ENCODE data around the gene AXIN1. TPM values are rescaled to one million over a fixed set of nuclear protein-coding genes. Genes with fewer than 3 reads are reported as not detected.

The AXIN1 gene
- total RNA-seq, 1 experiment from 2014 or later, result 53.3 TPM

DNA sequence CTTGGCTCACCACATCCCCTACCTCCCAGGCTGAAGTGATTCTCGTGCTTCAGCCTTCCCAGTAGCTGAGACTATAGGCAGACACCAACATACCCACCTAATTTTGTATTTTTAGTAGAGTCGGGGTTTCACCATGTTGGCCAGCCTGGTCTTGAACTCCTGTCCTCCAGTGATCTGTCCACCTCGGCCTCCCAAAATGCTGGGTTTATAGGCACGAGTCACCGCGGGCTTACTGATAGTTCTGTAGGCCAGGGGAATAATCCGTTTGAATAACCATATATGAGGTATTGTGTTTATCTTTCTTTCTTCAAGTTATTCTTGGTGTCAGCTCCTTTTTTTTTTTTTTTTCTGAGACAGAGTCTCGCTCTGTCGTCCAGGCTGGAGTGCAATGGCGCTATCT is 110.2 kb downstream of the AXIN1 start:
- DNase-seq (ENCODE audit: low read depth, low spot score) (no peak), ATAC-seq (peak; percentile 39; the same call in 1 of the 2 replicates)
- TF ChIP-seq TCF7L2 (IDR thresholded peaks at IDR 0.05; ENCODE audit: low read depth, low read length) (no peak), POLR2AphosphoS5 (IDR thresholded peaks at IDR 0.05; ENCODE audit: low read depth, low read length) (no peak), SIN3A (IDR thresholded peaks at IDR 0.05; ENCODE audit: borderline replicate concordance, insufficient read depth, low read depth, low read length) (no peak)
- TF ChIP-seq, protein P1, sequence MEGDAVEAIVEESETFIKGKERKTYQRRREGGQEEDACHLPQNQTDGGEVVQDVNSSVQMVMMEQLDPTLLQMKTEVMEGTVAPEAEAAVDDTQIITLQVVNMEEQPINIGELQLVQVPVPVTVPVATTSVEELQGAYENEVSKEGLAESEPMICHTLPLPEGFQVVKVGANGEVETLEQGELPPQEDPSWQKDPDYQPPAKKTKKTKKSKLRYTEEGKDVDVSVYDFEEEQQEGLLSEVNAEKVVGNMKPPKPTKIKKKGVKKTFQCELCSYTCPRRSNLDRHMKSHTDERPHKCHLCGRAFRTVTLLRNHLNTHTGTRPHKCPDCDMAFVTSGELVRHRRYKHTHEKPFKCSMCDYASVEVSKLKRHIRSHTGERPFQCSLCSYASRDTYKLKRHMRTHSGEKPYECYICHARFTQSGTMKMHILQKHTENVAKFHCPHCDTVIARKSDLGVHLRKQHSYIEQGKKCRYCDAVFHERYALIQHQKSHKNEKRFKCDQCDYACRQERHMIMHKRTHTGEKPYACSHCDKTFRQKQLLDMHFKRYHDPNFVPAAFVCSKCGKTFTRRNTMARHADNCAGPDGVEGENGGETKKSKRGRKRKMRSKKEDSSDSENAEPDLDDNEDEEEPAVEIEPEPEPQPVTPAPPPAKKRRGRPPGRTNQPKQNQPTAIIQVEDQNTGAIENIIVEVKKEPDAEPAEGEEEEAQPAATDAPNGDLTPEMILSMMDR (IDR thresholded peaks at IDR 0.05), result no peak
- TF ChIP-seq, protein P2, sequence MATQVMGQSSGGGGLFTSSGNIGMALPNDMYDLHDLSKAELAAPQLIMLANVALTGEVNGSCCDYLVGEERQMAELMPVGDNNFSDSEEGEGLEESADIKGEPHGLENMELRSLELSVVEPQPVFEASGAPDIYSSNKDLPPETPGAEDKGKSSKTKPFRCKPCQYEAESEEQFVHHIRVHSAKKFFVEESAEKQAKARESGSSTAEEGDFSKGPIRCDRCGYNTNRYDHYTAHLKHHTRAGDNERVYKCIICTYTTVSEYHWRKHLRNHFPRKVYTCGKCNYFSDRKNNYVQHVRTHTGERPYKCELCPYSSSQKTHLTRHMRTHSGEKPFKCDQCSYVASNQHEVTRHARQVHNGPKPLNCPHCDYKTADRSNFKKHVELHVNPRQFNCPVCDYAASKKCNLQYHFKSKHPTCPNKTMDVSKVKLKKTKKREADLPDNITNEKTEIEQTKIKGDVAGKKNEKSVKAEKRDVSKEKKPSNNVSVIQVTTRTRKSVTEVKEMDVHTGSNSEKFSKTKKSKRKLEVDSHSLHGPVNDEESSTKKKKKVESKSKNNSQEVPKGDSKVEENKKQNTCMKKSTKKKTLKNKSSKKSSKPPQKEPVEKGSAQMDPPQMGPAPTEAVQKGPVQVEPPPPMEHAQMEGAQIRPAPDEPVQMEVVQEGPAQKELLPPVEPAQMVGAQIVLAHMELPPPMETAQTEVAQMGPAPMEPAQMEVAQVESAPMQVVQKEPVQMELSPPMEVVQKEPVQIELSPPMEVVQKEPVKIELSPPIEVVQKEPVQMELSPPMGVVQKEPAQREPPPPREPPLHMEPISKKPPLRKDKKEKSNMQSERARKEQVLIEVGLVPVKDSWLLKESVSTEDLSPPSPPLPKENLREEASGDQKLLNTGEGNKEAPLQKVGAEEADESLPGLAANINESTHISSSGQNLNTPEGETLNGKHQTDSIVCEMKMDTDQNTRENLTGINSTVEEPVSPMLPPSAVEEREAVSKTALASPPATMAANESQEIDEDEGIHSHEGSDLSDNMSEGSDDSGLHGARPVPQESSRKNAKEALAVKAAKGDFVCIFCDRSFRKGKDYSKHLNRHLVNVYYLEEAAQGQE (IDR thresholded peaks at IDR 0.05; ENCODE audit: insufficient read depth in 1 of 2, low read depth in 2 of 2, low read length in 1 of 2), result no peak
- no peak overlapping the region for H3K4me3 ChIP-seq (ENCODE audit: low read depth in 2 of 2, low read length in 2 of 2)
- no peaks in the 10 kb centered on the region for H3K27me3 ChIP-seq (ENCODE audit: control insufficient read depth, insufficient read depth, low read length)
- no peak overlapping the region for H3K27ac ChIP-seq (ENCODE audit: low read length)
- no peaks in the 10 kb centered on the region for H3K36me3 ChIP-seq (ENCODE audit: control insufficient read depth, insufficient read depth, low read length)
- H3K4me1 ChIP-seq (ENCODE audit: control insufficient read depth, insufficient read depth, low read length), result peaks cover 2% of the 10 kb centered on the region; the same call in 1 of the 2 replicates
- ChIA-PET POLR2A (no interaction called here), CTCF (no interaction called here)
- no TSS peak for BruUV-seq (replicated peaks)
- in situ Hi-C loops (cut with HindIII; ENCODE audit: low pct_unique_long_range_greater_than_20kb, low sequenced_read_pairs), result no loop called here
- H3K9me3 ChIP-seq (ENCODE audit: control insufficient read depth, insufficient read depth, low read depth, low read length), result no peaks in the 10 kb centered on the region
- intact Hi-C loops (cut with micrococcal nuclease; ENCODE audit: unreplicated experiment), result no loop called here

DNA sequence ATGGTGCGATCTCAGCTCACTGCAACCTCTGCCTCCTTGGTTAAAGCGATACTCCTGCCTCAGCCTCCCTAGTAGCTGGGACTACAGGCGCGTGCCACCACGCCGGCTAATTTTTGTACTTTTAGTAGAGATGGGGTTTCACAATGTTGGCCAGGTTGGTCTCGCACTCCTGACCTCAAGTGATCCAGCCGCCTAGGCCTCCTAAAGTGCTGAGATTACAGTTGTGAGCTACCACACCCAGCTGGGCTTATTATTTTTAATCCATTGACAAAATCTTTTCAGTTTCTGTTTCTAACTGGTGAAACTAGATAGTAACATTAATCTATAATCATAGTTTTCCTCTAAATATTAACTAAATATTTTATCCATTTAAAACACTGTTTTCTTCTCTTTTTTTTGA is 112.0 kb downstream of the AXIN1 start:
- ChIA-PET CTCF (no interaction called here), POLR2A (interaction anchor here (0.7 kb wide), 1 partner anchor 73 kb away, joined by 6 read pairs; no protein-coding TSS in a partner anchor)
- intact Hi-C loops (cut with micrococcal nuclease; ENCODE audit: unreplicated experiment), result no loop called here
- TF ChIP-seq TCF7L2 (IDR thresholded peaks at IDR 0.05; ENCODE audit: low read depth, low read length), result no peak
- TF ChIP-seq, protein P1 (IDR thresholded peaks at IDR 0.05), result no peak
- no peak for TF ChIP-seq SIN3A (IDR thresholded peaks at IDR 0.05; ENCODE audit: borderline replicate concordance, insufficient read depth, low read depth, low read length)
- TF ChIP-seq, protein P2 (IDR thresholded peaks at IDR 0.05; ENCODE audit: insufficient read depth in 1 of 2, low read depth in 2 of 2, low read length in 1 of 2), result no peak
- TF ChIP-seq POLR2AphosphoS5 (IDR thresholded peaks at IDR 0.05; ENCODE audit: low read depth, low read length), result no peak
- H3K9me3 ChIP-seq (ENCODE audit: control insufficient read depth, insufficient read depth, low read depth, low read length), result no peaks in the 10 kb centered on the region
- ATAC-seq, result no peak
- in situ Hi-C loops (cut with HindIII; ENCODE audit: low pct_unique_long_range_greater_than_20kb, low sequenced_read_pairs), result no loop called here
- H3K27ac ChIP-seq (ENCODE audit: low read length), result no peak overlapping the region
- H3K36me3 ChIP-seq (ENCODE audit: control insufficient read depth, insufficient read depth, low read length), result no peaks in the 10 kb centered on the region
- peaks cover 2% of the 10 kb centered on the region; the same call in 1 of the 2 replicates for H3K4me1 ChIP-seq (ENCODE audit: control insufficient read depth, insufficient read depth, low read length)
- DNase-seq (ENCODE audit: low read depth, low spot score), result no peak
- H3K27me3 ChIP-seq (ENCODE audit: control insufficient read depth, insufficient read depth, low read length), result no peaks in the 10 kb centered on the region
- no peak overlapping the region for H3K4me3 ChIP-seq (ENCODE audit: low read depth in 2 of 2, low read length in 2 of 2)
- no TSS peak for BruUV-seq (replicated peaks)
